IPS-18c (cell line): ENCODE data around the gene INS.

ENCODE experiments used
- H3K4me3 ChIP-seq: 2 replicates; pipeline ENCODE4 v1.7.0; 2013; ENCODE audit warnings: low read depth, mild to moderate bottlenecking, low read length, moderate library complexity; ENCODE audit not compliant: insufficient read depth
- H3K9me3 ChIP-seq: one replicate; pipeline ENCODE4 v1.6.1; 2013; ENCODE audit warnings: mild to moderate bottlenecking, low read length, moderate library complexity; ENCODE audit not compliant: control insufficient read depth, insufficient read depth

The INS gene

DNA sequence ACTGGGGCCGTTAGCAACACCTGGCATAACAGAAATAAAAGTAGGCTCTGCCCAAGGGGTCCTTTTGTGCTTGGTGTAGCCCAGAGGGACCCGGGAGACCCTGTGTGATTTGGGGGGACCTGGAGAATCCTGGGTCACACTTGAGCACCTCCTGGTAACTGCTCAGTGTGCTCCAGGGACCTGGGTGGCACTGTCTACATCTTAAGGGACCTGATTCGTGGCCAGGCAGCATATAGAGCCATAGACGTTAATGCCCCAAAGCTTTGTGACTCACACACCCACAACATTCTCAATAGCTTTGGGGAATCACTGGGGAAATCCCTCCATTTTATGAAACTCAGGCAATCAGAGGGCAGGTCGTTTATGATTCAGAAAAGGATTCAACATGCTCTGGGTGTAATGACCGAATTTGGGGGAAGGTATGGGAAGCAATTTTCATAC lies 18.2 kb downstream of the INS start:
- H3K4me3 ChIP-seq = no peak overlapping the region

DNA sequence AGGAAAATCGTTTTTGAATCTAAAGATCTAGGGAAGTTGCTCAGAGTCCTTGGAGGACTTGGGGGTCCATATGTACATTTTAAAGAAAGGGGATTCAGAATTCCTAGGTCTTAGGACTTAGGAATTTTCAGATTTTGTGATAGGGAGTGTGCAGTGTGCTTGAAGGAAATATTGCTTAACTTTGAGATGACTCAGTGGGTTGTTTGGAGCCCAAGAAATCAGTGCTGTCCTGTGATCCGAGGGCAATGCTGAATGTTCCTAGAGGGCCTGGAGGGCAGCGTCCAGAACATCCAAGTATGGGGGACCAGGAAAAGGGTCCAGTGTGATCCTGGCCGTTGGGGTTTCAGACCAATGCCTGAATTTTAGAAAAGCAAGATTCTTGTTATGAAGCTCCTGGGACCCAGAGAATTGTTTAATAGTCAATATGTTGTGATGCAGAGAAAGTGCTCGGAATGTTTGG lies 18.7 kb downstream of the INS start:
- Histone ChIP-seq H3K9me3 (no peaks in the 10 kb centered on the region), H3K4me3 (no peak overlapping the region)

More for the DNA sequence above, 18.2 kb downstream of the INS start:
- no peaks in the 10 kb centered on the region for H3K9me3 ChIP-seq

DNA sequence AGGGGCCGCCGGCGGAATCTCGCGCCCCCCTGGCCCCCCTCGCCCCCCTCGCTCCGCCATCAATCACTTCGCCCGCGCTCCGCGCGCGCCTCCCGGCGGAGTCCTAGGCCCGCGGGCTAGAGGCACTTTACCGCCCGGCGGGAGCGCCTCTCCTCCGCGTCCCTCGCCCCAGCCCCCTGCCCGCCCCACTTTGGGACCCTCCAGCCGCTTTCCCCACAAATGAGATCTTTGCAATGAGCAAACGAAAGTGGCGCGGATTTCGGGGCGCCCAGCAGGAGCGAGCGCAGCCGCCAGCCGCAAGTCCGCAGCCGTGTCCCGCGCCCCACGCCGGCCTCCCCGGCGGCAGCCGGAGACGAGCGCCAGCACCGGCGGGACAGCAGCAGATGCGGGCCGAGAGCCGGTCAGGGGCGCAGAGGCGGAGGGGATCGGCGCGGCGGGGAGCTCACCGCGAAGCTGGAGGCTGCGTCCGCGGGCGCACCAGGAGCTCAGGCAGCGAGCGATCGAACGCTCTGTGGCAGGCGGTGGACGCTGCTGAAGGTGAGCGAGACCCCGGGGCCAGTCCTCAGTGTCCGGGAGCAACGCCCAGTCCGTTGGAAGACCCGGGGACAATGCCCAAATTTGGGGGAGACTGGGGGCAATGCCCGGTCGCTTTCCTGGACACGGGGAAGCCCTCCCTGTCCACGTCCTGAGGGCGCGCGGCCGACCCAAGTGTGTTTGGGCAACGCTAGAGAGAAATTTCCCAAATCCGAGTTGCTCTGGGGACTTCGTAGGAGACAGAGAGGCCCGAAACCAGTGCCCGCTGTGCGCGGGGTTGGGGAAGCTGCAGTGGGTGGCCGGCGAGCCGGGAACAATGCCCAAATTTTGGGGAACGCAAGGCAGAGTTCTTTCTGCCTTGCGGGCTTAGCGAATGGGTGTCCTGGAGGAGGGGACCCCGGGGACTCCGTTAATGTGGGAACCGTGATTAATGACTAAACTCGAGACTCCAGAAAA lies 20.3 kb downstream of the INS start:
- no peaks in the 10 kb centered on the region for H3K9me3 ChIP-seq
- H3K4me3 ChIP-seq = no peak overlapping the region

DNA sequence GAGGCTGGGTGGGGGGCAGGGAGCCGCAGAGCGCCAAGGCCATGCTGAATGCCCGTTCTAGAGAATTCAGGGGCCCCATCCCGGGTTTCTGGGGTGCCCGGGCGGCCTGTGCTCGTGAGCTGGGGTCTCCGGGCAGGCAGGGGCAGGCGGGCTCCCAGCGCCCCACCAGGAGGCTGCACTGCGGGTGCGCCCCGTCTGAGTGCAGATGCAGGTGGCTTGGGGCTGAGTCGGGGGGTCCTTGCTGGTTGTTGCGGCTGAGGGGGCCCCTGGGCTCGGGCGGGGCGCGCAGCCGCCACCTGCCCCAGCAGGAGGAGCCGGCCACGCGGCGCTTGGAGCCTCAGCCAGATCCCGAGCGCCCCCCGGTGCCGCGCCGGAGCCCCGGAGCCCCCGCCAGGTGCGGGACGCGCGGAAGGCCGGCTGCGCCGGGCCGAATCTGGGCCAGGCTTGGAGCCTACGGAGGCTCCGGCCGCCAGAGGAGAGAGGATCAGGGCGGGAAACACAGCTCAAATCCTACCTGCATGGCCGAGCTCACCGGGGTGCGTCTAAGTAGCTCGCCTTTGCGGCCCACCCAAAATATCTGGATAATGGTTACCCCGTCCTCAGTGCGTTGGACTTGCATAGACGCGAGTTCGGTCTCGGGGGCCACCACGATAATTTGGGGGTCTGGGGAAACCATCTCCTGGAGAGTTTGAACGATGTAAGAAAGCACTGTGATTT lies 21.2 kb downstream of the INS start:
- no peak overlapping the region for H3K4me3 ChIP-seq
- H3K9me3 ChIP-seq = no peaks in the 10 kb centered on the region

DNA sequence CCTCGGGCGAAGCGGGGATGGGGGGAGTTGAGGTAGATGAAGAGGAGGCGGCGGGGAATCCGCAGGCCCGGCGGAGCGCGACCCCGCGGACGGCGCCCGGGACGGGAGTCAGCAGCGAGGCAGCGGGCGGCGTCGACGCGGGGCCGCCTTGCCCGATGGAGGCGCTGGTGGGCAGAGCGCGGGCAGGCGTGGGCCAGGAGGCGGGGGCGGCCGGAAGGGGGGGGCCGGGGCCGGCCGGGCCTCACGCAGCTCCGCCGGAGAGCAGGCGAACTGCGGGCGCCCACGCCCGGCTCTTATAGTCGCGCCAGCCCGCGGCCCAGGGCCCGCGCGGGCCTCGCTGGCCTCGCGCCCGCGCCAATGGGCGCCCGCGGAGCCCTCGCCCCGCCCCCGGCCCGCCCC lies 21.9 kb downstream of the INS start, which contains the start of gene IGF2:
Gene IGF2 (minus strand): TSS at position 267 of the 399 bp plus-strand sequence. CDS start 3,866 bp downstream, outside the sequence.
- H3K4me3 ChIP-seq = peak within 1 kb of the TSS; percentile 24; the same call in 1 of the 2 replicates

DNA sequence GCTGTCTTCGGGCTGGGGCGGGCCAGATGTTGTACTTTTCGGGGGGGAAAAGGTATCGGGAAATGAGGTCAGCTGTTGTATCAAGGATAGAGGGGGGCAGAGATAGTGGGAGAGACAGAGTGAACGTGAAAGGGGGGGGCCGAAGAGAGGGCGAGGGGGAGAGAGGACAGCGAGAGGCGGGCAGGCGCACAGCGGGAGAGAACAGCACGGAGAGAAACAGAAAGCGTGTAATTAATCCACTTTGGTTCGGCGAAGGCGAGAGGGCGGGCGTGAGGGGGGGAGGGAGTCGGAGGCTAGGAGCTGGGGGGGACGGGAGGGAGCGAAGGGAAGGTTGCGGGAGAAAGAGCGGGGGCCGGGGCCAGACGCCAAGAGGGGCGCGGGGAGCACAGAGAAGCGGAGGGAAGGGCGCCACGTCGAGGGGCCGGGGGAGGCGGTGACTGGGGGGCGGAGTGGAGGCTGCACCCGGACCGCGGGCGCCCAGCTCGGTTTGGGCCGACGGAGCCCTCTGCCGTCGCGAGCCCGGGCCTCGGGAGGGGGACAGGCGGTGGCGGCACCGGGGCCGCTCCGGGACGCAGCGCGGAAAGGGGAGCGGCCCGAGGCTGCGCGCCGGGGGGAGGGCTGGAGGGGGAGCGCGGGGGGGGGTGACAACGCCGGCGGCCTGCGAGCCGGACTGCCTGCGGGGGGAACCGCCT lies 22.4 kb downstream of the INS start:
- Histone ChIP-seq H3K4me3 (peak overlapping the region; percentile 24; the same call in 1 of the 2 replicates), H3K9me3 (no peaks in the 10 kb centered on the region)

More for the DNA sequence above, 21.9 kb downstream of the INS start, which contains the start of gene IGF2:
- H3K9me3 ChIP-seq = no peaks in the 10 kb centered on the region

DNA sequence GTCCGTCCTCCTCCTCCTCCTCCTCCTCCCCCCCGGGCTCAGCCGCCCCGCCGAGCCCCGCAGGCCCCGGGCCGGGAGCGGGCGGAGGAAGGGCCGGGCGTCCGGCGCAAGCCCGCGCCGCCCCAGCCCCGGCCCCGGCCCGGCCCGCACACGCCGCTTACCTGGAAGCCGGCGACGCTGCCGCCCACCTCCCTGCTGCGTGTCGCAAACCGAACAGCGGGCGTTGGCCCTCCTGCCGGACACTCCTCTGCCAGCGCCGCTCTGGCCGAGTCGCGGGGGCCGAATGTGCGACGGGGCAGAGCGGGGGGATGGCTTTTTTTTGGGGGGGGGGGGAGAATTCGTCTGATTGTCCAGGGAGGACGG lies 23.0 kb downstream of the INS start:
- H3K4me3 ChIP-seq = peak overlapping the region; percentile 49; the same call in 1 of the 2 replicates

DNA sequence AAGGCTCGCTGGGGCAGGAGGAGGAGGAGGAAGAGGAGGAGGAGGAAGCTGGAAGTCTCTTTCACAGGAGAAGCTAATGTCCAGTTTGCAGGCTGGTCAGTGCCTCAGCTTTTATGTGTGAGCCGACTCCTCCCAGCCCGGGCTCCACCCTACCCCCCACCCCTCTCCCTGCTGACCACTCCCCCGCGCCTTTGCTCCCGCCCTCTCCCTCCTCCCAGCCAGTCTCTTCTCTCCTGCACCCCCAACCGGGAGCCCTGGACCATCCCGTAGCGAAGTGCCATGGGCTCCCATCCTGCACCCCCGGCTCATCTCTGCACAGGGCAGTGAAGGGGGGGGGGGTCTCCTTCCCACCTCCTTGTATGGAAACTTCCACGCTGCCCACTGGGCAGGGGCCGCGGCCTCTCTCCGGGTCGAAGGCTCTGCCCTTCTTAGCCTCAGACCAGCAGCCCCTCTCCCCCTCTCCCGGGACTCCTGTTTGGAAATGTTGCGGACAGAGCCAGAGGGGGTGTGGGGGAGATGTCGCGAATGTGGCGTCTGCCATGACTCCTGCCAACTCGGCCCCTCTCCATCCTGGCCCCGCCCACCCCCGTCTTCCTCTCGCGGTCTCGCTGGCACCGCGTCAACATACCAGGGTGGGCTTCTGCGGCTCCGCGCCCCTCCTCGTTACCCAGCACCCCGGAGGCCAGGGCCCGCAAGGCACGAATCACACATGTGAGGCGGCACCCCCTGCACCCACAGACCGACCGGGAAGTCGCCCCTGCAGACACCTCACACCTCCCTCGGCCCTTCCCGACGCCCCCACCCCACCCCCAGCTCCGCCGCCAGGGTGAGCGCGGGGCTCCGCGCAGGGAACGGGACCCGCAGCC lies 23.6 kb downstream of the INS start:
- Histone ChIP-seq H3K4me3 (peak overlapping the region; percentile 49), H3K9me3 (no peaks in the 10 kb centered on the region)

More for the DNA sequence above, 23.0 kb downstream of the INS start:
- H3K9me3 ChIP-seq = no peaks in the 10 kb centered on the region

DNA sequence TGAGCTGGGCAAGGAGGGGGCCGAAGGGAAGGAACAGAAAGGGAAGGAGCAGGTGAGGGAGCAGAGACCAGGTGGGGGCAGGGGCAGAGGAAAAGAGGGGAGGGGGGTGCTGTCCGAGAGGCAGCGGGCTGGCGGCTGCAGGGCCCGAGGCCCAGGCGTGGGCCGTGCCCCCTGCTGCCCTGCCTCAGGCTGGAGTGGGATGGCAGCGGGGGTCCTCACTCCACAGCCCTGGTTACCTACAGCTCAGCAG lies 24.1 kb downstream of the INS start:
- Histone ChIP-seq H3K9me3 (no peaks in the 10 kb centered on the region), H3K4me3 (0 out of 2 replicates have a peak overlapping the region, but pooled peaks have one; percentile 49)

DNA sequence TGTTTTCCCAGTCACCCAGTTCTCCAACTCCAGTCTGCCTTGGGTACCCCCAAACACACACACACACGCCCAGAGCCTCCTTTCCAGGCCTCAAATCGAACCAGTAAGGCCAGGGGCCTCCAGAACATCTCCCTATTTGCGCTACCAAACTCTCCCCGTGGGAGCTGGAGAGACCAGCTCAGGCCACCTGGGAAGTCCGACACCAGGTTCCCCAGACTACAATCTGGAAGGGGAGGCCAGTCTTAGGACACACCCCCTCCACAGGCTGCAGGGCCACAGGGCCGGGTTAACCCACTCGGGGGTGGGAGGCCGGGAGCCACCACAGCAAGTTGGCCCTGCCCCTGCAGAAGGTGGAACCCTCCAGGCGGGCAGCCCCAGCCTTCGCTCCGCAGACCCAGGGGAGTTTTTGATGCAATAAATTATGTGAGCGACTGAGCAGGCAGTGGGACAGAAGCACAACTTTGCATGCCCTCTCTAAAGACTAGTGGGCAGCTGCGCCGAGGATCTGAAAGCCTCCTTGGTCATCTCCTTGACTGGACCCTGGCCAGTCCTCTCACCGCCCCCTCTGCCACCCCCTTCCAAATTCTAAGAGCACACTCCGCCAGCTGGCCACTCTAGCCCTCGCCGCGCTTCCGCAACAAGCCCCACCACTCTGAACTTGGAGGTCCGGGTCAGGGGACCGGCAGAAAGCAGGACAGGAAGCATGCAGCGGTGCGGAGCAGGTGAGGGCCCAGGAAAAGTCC lies 24.6 kb downstream of the INS start:
- Histone ChIP-seq H3K9me3 (no peaks in the 10 kb centered on the region), H3K4me3 (no peak overlapping the region)

DNA sequence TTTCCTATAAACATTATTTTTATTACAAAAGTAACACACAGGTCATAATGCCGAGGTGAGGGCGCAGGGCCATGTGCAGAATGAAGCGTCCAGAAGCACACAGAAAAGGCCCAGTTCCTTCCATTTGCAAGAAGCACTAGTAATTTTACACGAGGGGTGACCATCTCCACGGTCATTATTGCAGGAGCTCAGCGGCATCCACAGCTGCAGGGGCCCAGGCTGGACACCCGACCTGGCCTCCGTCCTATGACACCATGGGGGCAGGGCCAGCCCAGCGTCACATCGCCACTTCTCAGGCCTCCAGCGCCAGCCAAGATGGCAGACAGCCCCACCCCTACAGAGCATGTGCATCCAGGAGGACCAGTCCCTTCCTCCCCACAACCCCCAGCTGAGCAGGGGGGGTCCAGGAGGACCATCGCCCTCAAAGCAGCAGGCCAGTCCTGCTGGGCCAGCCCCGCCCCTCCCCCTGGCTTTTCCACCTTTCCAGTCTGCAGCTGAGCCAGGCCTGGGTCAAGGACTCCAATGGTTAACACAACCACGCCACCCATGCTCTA lies 25.3 kb downstream of the INS start:
- Histone ChIP-seq H3K4me3 (no peak overlapping the region), H3K9me3 (no peaks in the 10 kb centered on the region)

DNA sequence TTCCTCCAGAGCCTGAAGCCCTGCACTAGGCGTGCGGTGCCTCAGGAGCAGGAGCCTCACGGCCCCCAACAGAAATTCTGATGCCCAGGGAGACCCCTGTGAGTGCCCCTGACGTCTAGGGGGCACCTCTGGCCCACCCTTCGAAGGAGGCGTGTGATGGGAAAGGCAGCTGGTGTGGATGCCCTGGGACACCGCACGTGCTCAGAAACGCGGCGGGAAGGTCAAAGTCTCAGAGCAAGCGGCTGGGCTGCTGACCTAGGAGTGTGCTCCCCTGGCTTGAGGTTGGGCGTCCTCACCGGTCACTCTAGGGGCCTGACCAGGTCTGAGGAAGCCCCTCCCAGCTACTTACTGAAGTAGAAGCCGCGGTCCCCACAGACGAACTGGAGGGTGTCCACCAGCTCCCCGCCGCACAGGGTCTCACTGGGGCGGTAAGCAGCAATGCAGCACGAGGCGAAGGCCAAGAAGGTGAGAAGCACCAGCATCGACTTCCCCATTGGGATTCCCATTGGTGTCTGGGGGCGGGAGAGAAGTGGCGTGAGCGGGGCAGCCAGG lies 25.9 kb downstream of the INS start:
- H3K9me3 ChIP-seq = no peaks in the 10 kb centered on the region
- H3K4me3 ChIP-seq = no peak overlapping the region

DNA sequence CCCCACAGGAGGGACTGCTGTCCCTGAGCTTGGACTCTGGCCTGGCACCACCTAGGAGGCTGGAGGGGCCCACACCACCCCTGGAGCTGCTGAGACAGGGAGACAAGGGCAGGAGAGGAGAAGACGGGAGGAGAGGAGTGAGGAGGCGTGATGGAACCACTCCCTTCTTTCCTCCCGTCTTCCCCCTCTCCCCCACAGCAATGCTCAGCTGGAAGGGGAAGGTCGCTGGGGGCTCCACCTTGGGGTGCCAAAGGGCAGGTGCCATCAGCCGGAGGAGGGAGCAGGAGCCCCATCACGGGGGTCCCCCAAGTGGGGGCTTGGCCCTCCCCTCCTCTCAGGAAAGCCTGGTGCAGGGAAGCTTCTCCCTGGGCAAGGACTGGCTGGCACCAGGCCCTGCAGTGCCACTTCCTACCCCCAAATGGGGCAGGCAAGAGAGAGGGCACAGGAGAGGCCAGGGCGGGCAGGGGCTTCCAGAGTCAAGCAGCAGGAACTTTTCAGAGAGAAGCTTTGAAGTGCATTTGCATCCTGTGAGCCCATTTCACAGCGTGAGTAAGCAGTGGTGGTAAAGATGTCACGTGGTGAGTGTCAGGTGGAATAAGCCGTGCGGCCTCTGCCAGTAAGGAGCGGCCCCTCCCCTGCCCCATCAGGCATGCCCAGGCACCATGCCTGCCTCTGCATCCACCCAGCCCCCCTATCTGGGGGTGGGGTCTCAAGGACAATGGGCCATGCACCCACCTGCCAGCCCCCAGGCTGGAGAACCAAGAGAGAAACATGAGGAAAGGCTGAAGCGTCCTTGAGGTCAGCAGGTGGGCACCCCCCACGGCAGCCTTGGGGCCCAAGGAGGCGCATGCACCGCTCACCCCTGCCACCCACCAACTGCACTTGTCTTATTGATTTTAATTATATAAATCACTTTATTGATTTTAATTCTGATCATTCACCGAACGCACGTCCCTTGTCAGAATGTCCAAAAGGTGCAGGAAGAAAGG lies 26.7 kb downstream of the INS start:
- H3K9me3 ChIP-seq = no peaks in the 10 kb centered on the region
- H3K4me3 ChIP-seq = no peak overlapping the region

DNA sequence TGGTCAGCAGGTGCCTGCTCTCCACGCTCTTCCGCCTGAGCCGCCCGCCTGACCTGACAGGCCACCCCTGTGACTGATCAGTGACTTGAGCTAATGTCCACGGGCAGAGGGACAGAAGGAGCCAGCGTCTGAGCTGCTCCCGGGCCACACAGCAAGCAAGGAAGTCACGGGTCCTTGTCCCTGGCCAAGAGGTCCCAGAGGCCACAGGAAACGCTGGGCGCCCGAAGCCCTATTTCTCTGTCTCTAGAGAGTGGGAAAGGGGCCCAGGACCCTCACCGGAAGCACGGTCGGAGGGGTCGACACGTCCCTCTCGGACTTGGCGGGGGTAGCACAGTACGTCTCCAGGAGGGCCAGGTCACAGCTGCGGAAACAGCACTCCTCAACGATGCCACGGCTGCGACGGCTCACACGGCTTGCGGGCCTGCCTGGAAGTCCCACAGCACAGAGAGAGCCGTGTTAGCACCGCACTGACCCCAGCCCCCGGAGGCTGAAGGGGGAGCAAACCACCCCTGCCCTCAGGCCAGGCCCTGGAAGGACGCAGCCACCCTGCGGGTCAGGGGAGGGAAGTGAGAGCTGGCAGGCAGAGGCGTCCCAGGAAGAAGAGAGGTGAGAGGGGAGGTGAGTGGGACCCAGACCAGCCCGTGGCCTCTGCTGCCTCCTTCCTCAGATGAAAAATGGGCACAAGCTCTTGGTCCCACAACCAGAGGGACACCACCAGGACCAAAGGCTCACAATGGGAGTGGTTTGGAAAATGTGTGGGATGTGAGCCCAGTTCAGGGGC lies 27.6 kb downstream of the INS start:
- no peak overlapping the region for H3K4me3 ChIP-seq
- no peaks in the 10 kb centered on the region for H3K9me3 ChIP-seq
